ENCODE measurements around the gene GMPR2. TPM values are rescaled to one million over a fixed set of nuclear protein-coding genes. Genes with fewer than 3 reads are reported as not detected.
A peak's percentile ranks its signal among the peaks of the same experiment; 100 is the strongest.

GMPR2 gene
- total RNA-seq, 1 donor from 2014 or later: 55.8 TPM

DNA sequence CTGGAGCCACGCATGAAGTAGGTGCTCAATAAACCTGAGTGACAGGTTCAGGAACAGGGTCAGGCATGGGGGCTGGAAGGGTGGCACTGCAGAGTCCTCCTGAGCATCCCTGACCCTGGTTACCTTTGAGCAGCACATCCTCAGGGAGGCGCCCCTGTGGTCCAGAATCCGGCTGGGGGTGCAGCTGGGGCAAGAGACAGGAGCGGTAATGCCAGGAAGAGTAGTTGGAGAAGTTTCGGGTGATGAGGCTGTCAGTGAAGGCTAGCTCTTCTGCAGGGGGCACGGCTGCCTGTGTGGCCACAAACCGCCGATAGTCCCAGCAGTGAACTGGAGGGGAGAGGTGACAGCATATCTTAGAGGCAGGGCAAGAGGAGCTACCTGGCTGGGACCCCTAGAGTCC is 36.6 kb downstream of the GMPR2 start:
- TF ChIP-seq, protein P1, sequence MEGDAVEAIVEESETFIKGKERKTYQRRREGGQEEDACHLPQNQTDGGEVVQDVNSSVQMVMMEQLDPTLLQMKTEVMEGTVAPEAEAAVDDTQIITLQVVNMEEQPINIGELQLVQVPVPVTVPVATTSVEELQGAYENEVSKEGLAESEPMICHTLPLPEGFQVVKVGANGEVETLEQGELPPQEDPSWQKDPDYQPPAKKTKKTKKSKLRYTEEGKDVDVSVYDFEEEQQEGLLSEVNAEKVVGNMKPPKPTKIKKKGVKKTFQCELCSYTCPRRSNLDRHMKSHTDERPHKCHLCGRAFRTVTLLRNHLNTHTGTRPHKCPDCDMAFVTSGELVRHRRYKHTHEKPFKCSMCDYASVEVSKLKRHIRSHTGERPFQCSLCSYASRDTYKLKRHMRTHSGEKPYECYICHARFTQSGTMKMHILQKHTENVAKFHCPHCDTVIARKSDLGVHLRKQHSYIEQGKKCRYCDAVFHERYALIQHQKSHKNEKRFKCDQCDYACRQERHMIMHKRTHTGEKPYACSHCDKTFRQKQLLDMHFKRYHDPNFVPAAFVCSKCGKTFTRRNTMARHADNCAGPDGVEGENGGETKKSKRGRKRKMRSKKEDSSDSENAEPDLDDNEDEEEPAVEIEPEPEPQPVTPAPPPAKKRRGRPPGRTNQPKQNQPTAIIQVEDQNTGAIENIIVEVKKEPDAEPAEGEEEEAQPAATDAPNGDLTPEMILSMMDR (IDR thresholded peaks at IDR 0.05; ENCODE audit: partially characterized antibody, unreplicated experiment): no peak
- H3K9me3 Mint-ChIP-seq (ENCODE audit: unreplicated experiment): peaks cover 2% of the 10 kb centered on the region
- peaks cover 4% of the 10 kb centered on the region for H3K36me3 Mint-ChIP-seq (ENCODE audit: unreplicated experiment)
- H3K4me1 Mint-ChIP-seq (ENCODE audit: low read depth, unreplicated experiment): peaks cover 4% of the 10 kb centered on the region
- no peak for DNase-seq
- no peak overlapping the region for H3K4me3 Mint-ChIP-seq (ENCODE audit: unreplicated experiment)
- no peak overlapping the region for H3K27ac Mint-ChIP-seq (ENCODE audit: unreplicated experiment)
- peaks cover 13% of the 10 kb centered on the region for H3K27me3 Mint-ChIP-seq (ENCODE audit: unreplicated experiment)

DNA sequence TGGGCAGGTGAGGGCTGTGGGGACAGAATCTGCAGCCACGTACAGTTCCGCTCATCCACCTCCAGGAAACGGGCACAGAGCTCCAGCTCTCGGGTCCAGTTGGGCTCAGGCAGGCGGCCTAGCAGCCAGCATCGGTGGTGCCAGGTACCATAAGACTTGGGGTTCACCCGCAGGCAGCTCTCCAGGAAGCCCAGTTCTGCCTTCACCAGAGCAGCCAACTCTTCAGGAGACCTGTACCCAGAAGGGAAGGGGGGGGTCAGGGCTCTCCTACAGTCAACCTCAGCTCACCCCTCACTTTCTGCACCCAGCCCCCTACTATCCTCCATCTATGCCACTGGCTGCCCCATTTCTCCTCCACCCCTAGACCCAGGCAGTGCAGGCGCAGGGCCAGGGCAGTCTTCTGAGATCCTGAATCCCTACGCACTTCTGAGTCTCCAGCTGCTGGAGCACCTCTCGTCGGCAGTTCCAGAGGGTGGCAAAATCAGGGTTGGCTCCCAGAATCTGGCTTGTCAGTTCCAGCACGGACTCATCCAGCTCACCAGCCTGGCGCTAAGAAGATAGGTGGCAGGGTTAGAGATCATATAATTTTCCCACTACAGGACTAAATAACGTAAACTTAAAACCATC is 37.3 kb downstream of the GMPR2 start:
- peaks cover 4% of the 10 kb centered on the region for H3K36me3 Mint-ChIP-seq (ENCODE audit: unreplicated experiment)
- H3K27ac Mint-ChIP-seq (ENCODE audit: unreplicated experiment): no peak overlapping the region
- H3K4me3 Mint-ChIP-seq (ENCODE audit: unreplicated experiment): peak overlapping the region; percentile 88
- no peak for DNase-seq
- peaks cover 2% of the 10 kb centered on the region for H3K9me3 Mint-ChIP-seq (ENCODE audit: unreplicated experiment)
- peaks cover 4% of the 10 kb centered on the region for H3K4me1 Mint-ChIP-seq (ENCODE audit: low read depth, unreplicated experiment)
- TF ChIP-seq, protein P1 (IDR thresholded peaks at IDR 0.05; ENCODE audit: partially characterized antibody, unreplicated experiment): no peak
- peaks cover 13% of the 10 kb centered on the region for H3K27me3 Mint-ChIP-seq (ENCODE audit: unreplicated experiment)

DNA sequence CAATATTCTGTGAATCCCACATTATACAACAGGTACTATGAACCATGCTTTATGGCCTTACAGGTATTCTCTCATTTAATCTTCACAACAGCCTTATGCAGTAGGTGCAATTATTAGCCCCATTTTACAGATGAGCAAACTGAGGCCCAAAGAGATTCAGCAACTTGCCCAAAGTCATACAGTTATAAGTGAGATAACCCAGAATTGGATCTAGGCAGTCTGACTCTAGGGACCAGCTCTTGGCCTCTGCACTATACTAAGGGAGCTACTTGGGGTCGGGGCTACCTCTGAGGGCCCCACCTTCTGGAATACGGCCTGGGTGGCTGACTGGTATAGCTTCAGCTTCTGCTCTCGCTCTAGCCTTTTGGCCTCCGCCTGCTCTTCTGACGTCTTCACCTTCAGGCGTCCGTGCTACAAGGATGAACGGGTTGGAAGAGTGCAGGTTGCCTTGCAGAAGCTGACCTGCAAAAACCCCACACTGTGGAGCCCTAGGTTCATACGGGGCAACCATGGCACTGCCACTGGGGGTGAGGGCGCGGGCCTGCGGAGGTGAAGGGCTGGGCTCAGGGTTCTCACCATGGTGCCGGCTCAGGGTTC is 37.9 kb downstream of the GMPR2 start:
- Mint-ChIP-seq H3K36me3 (ENCODE audit: unreplicated experiment) (peaks cover 4% of the 10 kb centered on the region), H3K9me3 (ENCODE audit: unreplicated experiment) (peaks cover 2% of the 10 kb centered on the region), H3K27ac (ENCODE audit: unreplicated experiment) (peak overlapping the region; percentile 75), H3K27me3 (ENCODE audit: unreplicated experiment) (peaks cover 13% of the 10 kb centered on the region), H3K4me3 (ENCODE audit: unreplicated experiment) (peak overlapping the region; percentile 88), H3K4me1 (ENCODE audit: low read depth, unreplicated experiment) (peaks cover 4% of the 10 kb centered on the region)
- TF ChIP-seq, protein P1 (IDR thresholded peaks at IDR 0.05; ENCODE audit: partially characterized antibody, unreplicated experiment): no peak
- DNase-seq: no peak

DNA sequence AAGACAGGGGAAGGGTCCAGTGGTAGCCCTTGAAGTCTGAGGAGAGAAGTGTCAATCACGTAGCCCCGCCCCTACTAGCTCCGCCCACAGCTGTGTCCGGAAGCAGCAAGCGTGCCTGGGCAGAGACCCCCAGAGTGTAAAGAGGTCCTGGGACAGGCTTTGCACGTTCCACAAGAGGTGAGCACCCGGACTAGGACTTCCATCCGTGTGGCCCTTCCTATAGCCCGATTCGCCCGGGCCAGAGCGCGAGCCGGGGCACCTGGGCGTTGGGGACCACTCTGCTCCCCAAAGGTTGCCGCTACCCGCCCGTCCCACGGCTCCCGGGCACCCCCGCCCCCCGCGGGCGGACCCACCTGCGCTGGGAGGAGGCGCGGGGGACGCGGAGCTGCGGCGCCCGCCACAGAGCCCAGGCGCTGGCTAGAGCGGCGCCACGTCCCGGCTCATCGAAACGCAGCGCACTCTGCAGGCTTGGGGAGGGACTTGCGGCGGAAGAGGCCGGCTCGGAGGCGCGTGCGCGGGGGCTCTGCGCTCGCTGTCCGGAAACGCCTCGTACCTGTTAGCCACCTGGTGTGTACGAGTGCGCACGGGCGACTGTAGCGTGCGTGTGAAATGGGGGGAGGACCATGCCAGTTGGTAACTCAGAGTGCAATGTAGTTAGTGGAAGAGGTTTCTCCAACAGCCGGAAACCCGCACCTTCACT is 38.6 kb downstream of the GMPR2 start, which contains the start of gene RABGGTA:
Gene RABGGTA (minus strand): TSS at position 464 of the 700 bp plus-strand sequence. CDS start 482 bp downstream, outside the sequence.
- DNase-seq: peak; percentile 90
- Mint-ChIP-seq H3K27me3 (ENCODE audit: unreplicated experiment) (peaks cover 13% of the 10 kb centered on the region), H3K4me1 (ENCODE audit: low read depth, unreplicated experiment) (peaks cover 4% of the 10 kb centered on the region), H3K36me3 (ENCODE audit: unreplicated experiment) (peaks cover 4% of the 10 kb centered on the region), H3K27ac (ENCODE audit: unreplicated experiment) (peak within 1 kb of the TSS; percentile 84), H3K9me3 (ENCODE audit: unreplicated experiment) (peaks cover 2% of the 10 kb centered on the region), H3K4me3 (ENCODE audit: unreplicated experiment) (peak within 1 kb of the TSS; percentile 90)
- TF ChIP-seq, protein P1 (IDR thresholded peaks at IDR 0.05; ENCODE audit: partially characterized antibody, unreplicated experiment): peak; percentile 58
